ENCODE data around the gene ST6GALNAC5.

The ST6GALNAC5 gene

DNA sequence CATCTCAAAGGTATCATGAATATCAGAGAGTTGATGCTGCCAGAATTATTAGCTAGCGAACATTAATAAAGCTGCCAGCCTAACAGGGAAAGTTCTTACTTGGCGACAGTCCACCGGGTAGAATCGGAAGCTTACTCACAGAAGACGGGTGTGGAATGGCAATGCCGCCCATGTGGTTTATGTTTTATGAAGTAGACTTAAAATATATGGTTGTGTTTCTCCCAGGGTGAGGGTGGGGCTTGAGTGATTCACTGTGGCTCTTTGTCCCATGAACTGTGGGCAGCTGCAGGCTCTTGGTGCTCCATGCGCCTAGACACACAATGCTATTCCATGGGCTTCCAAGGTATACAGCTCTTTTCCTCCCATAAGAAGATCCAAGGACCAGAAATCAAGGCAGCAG is 189.2 kb downstream of the ST6GALNAC5 start:
- no peak for DNase-seq

DNA sequence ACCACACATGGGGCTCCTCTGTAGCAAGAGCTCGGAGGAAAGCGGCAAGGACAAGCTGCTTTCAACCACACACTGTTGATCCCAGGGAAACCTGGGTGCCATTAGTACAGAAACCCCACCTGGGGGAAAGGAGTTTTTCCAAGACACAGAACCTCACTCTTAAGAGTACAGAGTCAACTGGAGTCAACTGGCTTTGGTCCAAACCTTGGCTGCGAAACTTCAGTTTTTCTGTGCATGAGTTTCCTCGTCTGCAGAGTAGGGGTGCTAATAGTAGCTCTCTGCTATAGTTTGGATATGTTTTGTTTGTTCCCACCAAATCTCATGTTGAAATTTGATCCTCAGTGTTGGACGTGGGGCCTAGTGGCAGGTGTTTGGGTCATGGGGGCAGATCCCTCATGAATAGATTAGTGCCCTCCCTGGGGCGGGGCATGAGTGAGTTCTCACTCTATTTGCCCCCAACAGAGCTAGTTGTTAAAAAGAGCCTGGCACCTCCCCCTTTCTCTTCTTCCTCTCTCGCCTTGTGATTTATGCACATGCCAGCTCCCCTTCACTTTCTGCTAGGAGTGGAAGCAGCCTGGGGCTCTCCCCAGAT is 190.8 kb downstream of the ST6GALNAC5 start:
- DNase-seq, result no peak

DNA sequence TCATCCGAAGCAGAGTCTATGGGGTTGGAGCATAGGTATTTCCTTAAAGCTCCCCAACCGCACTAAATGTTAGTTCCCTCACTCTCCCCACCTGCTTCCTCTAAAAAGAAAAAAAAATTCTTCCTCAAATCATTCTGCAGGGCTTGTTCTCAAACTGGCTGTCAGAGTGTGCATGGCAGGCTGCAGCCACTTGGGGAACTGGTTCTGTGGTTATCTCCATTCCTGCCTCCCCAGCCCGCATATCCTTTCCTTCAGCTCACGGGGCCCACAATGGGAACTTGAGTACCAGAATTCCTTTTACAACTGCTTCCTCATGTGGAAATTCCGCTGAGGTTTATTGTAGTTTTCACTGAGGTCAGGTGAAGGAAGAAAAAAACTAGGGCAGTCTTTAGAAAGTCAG is 192.7 kb downstream of the ST6GALNAC5 start:
- DNase-seq, result no peak

DNA sequence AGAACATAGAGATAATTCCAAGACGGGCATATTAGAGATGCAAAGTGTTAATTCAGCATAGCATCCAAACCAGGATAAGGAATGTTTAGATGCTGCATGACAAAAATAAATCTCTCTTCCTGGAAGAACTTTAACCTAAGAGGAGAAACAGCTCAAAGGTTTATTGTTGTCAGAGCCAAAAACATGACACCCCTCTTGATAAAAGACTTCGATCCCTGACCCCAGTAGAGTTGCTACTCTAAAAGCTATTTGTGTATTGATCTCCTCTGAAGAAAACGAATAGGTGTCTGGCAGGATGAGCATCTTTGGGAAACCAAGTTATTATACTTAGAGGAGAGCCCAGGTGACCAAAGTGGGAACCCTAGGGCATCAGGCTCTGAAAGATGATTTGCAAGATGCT is 193.9 kb downstream of the ST6GALNAC5 start:
- DNase-seq, result no peak

DNA sequence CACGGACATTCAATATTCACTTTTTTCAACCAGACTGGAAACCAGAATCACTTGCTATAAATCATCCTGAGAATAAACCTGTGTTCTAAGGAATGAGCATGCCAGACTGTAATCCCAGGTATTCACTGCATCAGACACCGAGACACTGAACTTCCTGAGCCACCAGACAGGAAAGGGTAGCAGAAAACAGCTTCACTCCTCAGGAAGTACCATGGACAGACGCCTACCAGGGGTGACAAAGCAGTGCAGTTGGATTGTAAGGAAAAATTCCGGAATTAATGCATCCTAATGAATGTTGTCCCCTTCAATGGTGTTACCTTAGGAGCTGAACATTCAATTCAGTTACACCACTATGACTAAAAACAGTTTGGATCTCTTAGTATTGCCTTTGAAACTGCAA is 195.8 kb downstream of the ST6GALNAC5 start:
- no peak for DNase-seq

DNA sequence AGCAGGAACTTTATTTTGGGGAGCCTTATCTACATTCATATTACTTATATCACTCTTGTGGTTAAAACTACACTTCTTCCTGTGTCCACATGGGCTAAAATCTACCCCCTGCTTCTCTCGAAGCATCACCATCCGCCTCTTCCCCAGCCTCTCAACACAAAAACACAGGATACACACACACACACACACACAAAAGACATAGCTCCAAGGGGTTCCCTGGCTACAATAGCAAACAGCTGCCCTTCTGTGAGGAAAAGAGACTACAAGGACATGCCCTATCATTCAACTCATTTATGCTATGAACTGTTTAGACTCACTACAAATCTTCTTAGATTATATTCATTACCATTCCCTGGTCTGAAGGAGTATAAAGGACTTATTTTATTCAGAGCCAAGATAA is 197.0 kb downstream of the ST6GALNAC5 start:
- no peak for DNase-seq

DNA sequence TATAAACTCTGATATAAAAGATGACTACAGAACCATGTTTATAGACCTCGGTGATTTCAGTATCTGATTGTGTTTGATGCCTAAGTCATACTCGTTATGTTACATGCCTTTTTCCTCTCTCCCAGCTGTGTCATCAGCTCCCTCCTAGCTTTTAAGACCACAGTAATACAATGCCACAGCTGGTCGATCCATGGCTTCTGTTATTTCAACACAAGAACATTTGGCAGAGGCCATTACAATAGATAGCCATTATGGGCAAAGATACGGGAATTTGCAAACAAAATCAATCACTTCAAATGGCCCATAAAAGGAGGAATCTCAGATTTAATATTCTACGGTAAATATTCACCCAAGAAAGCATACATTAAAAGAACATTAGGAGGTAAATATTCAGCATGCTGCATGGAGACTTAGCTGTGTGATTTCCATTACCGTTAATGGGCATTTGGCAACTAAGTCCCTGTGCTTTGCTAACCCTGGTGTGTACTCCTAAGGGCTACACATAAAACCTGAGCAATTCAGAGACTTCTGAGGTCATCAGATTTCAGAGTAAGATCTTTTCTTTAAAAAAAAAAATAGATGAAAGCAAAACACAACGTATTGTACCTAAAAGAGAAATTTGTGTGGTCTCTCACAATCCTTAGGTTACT is 198.5 kb downstream of the ST6GALNAC5 start:
- DNase-seq, result no peak

DNA sequence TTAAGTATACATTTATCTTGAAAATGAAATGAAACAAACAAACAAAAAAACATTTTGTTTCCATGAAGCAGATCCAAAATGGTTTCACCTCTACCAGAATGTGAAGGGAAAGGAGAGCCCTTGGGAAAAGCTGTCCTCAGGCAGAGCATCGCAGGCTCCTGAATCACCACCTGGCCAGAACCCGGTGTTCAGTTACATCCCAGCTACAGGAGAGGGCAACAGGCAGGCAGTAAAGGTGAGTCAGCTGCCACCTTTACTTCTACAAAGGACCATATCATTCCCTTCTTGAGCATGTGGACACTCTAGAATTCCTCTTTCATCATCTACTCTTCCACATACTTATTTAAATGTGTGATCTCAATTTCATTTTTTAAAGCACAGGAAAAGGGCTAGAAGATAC is 200.7 kb downstream of the ST6GALNAC5 start:
- no peak for DNase-seq

DNA sequence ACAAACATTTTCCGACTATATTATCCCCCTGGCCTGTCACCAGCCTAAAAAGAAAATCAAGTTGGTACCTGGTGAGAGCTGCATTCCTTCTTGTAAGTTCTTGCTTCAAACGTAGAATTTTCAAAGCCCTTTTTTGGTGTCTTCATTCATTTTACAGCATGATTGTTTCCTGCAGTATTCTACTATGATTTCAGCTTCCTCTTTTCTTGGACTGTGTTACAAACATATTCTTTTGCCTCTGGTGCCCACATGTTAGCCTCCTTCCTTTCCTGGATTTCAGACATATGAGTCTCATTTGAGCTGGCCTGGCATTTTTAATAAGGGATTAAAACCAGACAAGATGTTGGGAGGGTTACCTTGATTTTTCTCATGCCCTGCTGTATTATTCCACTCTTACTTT is 209.5 kb downstream of the ST6GALNAC5 start:
- no peak for DNase-seq

DNA sequence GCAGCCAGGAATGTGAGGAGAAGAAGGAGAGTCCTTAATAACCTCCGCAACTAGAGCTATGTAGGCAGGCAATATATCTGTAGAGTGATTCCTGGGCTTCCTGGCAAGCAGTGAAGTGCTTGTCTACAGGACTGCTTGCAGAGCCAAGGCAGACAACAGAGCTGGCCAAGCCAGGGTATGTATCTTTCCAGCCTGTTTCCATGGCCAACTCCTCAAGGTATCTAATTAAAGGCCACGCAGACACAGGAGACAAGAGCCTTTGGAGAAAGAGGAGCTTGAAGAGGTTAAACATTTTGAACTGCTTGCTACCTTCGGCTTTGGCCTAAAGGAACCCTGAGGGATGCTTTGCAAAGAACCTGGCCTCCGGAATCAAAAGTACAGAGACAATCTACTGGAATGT is 214.6 kb downstream of the ST6GALNAC5 start:
- no peak for DNase-seq

DNA sequence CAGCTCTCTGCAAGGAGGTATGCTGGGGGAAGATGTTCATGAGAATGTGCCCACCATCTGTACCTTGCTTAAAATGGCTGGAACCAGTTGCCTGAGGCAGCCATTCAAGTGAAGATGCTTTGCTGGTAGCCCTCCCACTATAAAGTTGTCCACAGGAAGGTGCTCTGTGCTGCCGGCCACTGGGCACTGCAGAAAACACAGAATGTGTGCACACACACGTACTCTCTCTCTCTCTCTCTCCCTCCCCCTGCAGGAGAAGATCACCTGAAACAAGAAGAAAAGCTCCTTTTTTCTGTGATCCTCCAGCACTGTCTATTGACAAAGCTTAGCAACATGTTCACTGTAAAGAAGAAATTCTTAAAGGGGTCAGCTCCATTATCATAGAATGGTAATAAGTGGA is 217.2 kb downstream of the ST6GALNAC5 start:
- no peak for DNase-seq

DNA sequence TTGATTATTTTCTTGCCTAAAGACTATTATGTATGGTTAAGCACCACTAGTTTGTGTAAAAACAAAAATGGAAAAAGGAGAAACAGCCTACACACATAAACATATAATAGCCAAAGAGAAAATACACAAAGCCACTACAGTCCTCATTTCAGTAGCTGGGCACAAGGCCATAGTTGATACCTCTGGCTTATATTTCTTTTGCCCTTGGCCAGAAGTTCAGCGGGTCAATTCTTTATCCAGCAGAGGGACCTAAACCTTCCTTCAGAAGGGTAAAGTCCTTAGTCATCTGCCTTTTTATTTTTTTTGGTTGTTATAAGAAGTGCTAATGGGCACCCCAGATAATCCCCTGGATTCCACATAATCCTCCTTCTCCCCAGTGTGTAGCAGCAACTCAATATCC is 217.8 kb downstream of the ST6GALNAC5 start:
- no peak for DNase-seq

DNA sequence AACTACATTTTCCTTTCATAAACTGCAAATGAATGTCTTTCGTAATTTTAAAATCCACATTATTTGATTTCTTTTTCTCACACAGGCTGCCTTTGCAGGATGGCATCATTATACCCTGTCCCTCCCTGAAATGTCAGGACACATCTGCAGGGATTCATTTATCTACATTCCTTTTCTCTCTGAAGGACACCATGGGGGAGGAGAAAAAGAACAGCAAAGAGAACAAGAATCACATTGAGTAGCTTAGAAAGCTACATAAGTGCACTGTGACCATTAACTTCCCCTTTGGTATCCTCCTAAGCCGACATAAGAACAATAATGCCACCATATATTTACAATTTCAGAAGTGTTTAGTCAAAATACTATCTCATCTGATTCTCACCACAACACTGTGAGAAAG is 222.5 kb downstream of the ST6GALNAC5 start:
- no peak for DNase-seq

DNA sequence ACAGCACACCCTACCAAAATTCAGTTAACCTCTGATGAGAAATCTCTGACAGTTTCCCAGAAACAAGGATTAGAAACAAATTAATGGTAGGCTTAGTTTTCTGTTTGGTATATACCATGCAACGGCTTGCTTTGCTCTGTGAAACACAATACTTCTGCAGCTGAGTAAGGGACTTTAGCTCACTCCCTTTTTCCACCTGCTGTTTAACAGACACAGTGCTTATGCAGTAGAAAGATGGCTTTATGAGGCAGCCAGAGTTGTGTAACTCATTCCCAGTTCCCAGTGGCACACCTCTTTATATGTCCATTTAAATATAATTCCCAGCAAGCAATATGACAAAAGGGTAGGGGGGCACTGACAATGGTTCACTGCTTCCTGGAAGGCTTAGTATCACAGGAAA is 228.0 kb downstream of the ST6GALNAC5 start:
- DNase-seq, result no peak

DNA sequence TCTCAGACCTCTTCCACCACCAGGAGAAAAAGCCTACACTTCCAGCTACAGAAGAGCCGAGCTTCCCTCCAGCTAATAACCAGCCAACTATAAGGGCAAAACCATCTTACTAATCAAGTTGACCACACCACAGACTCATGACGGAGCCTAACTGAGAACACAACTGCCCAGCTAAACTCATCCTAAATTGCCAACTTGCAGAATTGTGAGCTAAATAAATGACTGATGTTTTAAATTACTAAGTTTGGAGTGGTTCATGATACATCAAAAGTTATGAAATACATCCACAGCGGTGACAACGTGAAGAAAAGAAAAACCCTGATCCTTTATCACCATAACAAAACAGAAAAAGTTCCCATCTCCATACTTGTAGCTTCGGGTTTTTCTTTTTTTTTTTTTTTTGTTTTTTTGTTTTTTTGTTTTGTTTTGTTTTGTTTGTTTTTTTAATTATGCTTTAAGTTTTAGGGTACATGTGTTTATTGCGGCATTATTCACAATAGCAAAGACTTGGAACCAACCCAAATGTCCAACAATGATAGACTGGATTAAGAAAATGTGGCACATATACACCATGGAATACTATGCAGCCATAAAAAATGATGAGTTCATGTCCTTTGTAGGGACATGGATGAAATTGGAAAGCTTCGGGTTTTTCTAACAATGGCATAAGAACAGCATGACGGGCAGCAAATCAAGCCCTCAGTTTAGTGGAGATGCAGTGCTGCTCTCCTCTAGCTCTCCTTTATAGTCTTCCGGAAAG is 229.4 kb downstream of the ST6GALNAC5 start:
- DNase-seq, result no peak

DNA sequence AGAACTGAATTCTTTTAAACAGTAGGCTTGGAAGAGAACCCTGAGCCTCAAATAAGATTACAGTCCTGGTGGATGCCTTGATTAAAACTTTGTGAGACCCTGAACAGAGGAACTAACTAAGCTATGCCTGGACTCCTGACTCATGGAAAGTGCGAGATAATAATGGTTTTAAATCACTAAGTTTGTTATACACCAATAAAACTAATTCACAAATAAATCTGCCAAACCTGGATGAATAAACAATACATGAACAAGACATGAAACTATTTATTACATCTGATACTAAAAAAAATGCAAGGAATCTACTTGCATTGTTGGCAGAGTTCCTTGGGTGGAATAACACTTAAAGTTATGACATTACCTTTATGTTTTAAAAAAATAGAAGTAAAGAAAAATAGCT is 233.6 kb downstream of the ST6GALNAC5 start:
- no peak for DNase-seq

DNA sequence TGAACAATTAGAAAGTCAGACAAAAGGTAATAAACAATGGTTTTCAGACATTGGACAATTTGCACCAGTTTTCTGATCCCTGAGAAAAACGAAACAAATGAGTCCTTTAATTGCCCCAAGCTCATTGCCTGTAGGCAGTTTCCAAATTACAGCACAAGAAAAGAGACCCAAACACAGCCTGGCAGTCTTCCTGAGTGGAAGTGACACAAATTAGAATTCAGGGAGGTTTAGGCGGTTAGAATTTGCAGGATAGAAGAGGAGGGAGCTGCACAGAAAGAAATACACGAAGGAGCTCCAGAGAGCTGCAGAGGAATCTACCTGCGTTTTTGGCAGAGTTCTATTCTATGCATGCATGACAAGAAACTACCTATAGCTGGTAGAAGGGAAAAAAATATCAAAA is 236.2 kb downstream of the ST6GALNAC5 start:
- no peak for DNase-seq

DNA sequence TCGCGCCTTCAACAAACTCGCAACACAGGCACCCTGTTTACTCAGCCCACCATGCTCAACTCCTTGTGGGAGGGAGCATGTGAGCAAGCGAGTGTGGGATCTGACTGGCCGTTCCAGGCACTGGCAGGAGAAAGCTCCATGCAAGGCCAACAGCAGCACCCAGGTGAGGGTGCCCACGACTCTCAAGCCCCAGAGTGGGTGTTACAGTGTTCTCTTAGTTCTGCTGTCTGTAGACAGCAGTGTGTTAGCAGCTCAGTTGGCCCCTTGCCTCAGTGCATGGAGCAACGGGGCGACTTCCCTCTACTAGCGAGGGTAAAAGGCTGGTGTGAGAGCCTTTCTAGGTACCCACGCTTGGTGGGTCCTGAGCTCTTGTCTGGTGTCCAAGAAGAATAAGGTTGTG is 237.4 kb downstream of the ST6GALNAC5 start:
- DNase-seq, result no peak
